NCI-H2029 (cell line): ENCODE data around the gene SOS2.
"Not testable (repeated sequence)": the region's sequence is repeated elsewhere in the genome, so short reads cannot be mapped to it uniquely, and the experiment has no call there.

Source experiments
- DNase-seq: peaks from one replicate; lab custom pipeline; 2025; lab: John Stamatoyannopoulos, UW

Gene SOS2

GRCh38 chr14:50085570-50086320 lies 145.6 kb downstream of the SOS2 start:
- DNase-seq, result no peak

DNA sequence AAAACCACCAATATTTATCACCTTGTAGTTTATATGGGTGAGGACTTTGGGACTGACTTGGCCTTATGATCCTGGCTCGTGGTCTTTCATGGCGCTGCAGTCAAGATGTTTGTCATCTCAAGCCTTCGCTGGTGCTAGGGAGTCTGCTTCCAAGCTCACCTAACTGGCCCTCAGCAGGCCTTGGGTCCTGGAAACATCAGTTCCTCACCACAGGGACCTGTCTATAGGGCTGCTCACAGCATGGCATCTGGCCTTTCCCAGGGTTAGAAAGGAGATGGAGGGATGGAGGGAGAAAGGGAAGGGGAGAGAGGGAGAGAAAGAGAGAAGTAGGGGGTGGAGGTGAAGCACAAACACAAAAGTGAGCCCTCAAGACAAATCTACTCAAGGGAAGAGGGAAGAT lies 146.7 kb downstream of the SOS2 start:
- DNase-seq, result no peak

- no peak for DNase-seq
Measured at GRCh38 chr14:50083467-50084337, 147.7 kb downstream of the SOS2 start.

- no peak for DNase-seq
Measured at GRCh38 chr14:50082784-50083466, 148.5 kb downstream of the SOS2 start.

- no peak for DNase-seq
Measured at GRCh38 chr14:50082308-50082742, 149.1 kb downstream of the SOS2 start.

- not testable (repeated sequence) for DNase-seq
Measured at GRCh38 chr14:50079103-50079502, 152.3 kb downstream of the SOS2 start.

GRCh38 chr14:50073663-50074062 lies 157.7 kb downstream of the SOS2 start:
- not testable (repeated sequence) for DNase-seq

DNA sequence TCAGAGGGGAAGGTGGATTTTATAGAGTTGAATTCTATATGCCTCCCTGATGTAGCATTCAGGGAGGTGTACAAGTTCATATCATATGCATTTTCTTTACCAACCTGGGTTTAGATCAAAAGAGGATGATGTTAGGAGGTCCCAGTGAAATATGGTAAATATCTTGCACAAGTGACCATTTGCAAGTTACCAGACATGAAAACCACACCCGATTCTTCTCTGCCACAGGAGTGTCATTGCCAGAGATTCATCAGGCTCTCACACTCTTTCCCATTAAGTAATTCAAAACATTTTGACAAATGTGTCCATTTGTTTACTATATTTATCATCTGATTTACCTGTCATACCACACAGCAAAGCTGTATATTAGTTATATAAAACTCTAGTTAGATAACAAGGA lies 159.0 kb downstream of the SOS2 start:
- DNase-seq, result no peak

- no peak for DNase-seq
Measured at GRCh38 chr14:50070840-50071548, 160.4 kb downstream of the SOS2 start.

GRCh38 chr14:50070230-50070629 lies 161.1 kb downstream of the SOS2 start:
- no peak for DNase-seq

- no peak for DNase-seq
Measured at GRCh38 chr14:50069325-50069724, 162.1 kb downstream of the SOS2 start.

- no peak for DNase-seq
Measured at GRCh38 chr14:50068496-50068895, 162.9 kb downstream of the SOS2 start.

GRCh38 chr14:50067723-50068495 lies 163.5 kb downstream of the SOS2 start:
- no peak for DNase-seq
